ENCODE measurements around the gene RFX3.

Gene RFX3

DNA sequence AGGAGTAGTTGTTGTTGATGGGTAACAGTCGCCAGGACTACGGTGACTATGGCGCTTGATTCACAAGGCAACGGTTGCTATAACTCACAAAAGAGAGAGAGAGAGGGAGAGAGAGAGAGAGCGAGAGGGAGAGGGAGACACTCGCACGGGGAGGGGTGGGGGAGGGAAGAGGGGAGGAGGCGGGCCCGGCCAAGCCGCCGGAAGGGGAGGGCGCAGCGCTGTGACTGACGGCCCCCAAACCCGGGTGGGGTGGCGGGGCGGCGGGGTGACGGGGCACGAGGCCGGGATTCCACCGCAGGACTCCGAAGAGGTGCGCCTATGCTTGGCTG is at the start of gene RFX3:
Gene RFX3 (minus strand): TSS at position 166 of the 329 bp plus-strand sequence. CDS start 130,413 bp downstream, outside the sequence.
- H3K27ac ChIP-seq (ENCODE audit: low read length) = peak within 1 kb of the TSS; percentile 100
- H3K27me3 ChIP-seq (ENCODE audit: control insufficient read depth, insufficient read depth, low read length) = no peaks in the 10 kb centered on the region
- H3K4me1 ChIP-seq (ENCODE audit: control insufficient read depth, low read depth, low read length) = peaks cover 39% of the 10 kb centered on the region
- H3K4me3 ChIP-seq (ENCODE audit: low read length) = peak within 1 kb of the TSS; percentile 92
- peaks cover 3% of the 10 kb centered on the region for H3K36me3 ChIP-seq (ENCODE audit: control insufficient read depth, low read depth, low read length)
- H3K9me3 ChIP-seq (ENCODE audit: control insufficient read depth, low read depth, low read length) = no peaks in the 10 kb centered on the region
- H3K9ac ChIP-seq (ENCODE audit: low read length) = peak within 1 kb of the TSS; percentile 99

DNA sequence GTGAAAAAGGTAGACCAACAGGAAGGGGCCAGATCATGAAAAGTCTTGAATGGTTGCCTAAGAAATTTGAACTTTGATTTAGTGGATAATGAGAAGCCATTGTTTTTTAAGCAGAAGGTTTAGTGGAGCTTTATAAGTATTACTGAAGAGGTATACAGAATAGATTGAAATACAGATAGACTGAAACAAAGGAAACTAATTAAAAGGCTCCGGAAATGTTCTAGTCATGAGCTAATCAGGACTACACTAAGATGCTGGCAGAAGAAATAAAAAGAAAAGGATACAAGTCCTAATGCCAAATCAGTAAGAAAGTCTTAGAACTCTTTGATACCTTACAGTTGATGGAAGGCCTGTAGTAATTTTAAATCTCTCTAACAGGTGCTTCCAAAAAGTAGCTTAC is 45.7 kb upstream of the RFX3 start:
- no peaks in the 10 kb centered on the region for H3K27me3 ChIP-seq (ENCODE audit: control insufficient read depth, insufficient read depth, low read length)
- no peaks in the 10 kb centered on the region for H3K36me3 ChIP-seq (ENCODE audit: control insufficient read depth, low read depth, low read length)
- no peaks in the 10 kb centered on the region for H3K4me1 ChIP-seq (ENCODE audit: control insufficient read depth, low read depth, low read length)
- no peak overlapping the region for H3K27ac ChIP-seq (ENCODE audit: low read length)
- H3K9ac ChIP-seq (ENCODE audit: low read length) = no peak overlapping the region
- no peak overlapping the region for H3K4me3 ChIP-seq (ENCODE audit: low read length)
- no peaks in the 10 kb centered on the region for H3K9me3 ChIP-seq (ENCODE audit: control insufficient read depth, low read depth, low read length)

DNA sequence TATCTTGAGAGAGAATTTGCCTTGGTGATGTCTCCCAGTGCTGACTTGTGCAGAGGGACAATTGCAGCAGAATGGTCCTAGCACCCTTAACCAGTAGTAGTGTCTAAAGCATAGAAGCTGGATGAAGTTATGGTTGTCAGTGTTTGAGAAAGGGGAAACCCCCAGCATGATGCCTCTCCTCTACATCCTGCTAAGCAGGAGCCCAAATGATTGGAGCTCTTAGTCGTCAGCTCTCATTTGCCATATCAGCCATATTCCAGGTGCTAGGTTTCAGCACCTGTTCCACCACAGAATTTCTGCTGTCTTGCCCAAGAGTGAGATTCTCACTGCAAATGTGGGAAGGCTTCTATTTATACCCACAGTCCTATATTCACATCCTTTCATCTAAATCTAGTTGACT is 43.7 kb upstream of the RFX3 start:
- Histone ChIP-seq H3K9ac (ENCODE audit: low read length) (no peak overlapping the region), H3K9me3 (ENCODE audit: control insufficient read depth, low read depth, low read length) (no peaks in the 10 kb centered on the region), H3K4me3 (ENCODE audit: low read length) (no peak overlapping the region), H3K27ac (ENCODE audit: low read length) (no peak overlapping the region), H3K27me3 (ENCODE audit: control insufficient read depth, insufficient read depth, low read length) (no peaks in the 10 kb centered on the region), H3K36me3 (ENCODE audit: control insufficient read depth, low read depth, low read length) (no peaks in the 10 kb centered on the region), H3K4me1 (ENCODE audit: control insufficient read depth, low read depth, low read length) (no peaks in the 10 kb centered on the region)

DNA sequence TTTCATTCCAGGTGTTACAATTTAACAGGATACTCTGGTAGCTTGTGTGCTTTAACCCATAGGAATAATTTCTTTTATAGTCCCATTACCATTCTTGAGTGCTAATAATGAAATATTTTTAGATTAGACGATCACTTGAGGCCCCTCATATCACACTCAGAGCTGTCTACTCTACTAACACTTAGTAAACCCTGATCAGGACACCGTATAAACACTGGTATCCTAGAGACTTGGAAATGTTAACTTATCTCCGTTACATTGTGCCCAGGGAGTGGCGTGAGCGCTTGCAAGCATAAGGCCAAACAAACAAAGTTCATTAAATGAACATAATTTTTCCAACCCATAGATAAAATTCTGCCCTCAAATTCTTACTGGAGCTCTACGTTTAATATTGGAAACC is 42.2 kb upstream of the RFX3 start:
- Histone ChIP-seq H3K27ac (ENCODE audit: low read length) (no peak overlapping the region), H3K27me3 (ENCODE audit: control insufficient read depth, insufficient read depth, low read length) (no peaks in the 10 kb centered on the region), H3K9me3 (ENCODE audit: control insufficient read depth, low read depth, low read length) (no peaks in the 10 kb centered on the region), H3K4me1 (ENCODE audit: control insufficient read depth, low read depth, low read length) (no peaks in the 10 kb centered on the region), H3K4me3 (ENCODE audit: low read length) (no peak overlapping the region), H3K36me3 (ENCODE audit: control insufficient read depth, low read depth, low read length) (no peaks in the 10 kb centered on the region), H3K9ac (ENCODE audit: low read length) (no peak overlapping the region)

- Histone ChIP-seq H3K36me3 (ENCODE audit: control insufficient read depth, low read depth, low read length) (no peaks in the 10 kb centered on the region), H3K27me3 (ENCODE audit: control insufficient read depth, insufficient read depth, low read length) (no peaks in the 10 kb centered on the region), H3K9me3 (ENCODE audit: control insufficient read depth, low read depth, low read length) (no peaks in the 10 kb centered on the region), H3K4me1 (ENCODE audit: control insufficient read depth, low read depth, low read length) (no peaks in the 10 kb centered on the region), H3K4me3 (ENCODE audit: low read length) (no peak overlapping the region), H3K9ac (ENCODE audit: low read length) (no peak overlapping the region), H3K27ac (ENCODE audit: low read length) (no peak overlapping the region)
Measured at GRCh38 chr9:3553076-3553765, 27.4 kb upstream of the RFX3 start.

DNA sequence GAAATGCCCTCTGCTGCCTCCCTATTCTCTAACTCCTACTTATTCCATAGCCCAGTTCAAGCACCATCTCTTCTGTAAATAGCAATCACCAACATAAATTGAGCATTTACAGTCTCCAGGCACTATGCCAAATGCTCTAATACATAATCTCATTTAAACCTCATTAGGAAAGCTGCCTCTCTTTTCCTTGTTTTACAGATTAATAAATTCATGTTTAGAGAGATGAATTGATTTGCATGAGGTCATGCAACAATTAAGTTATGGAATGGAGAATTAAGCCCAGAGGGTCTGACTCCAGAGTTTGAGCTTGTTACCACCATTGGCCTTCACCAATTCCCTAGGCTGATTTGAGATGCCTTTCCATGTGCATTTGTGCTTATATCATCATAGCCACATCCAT is 23.4 kb upstream of the RFX3 start:
- no peaks in the 10 kb centered on the region for H3K9me3 ChIP-seq (ENCODE audit: control insufficient read depth, low read depth, low read length)
- H3K9ac ChIP-seq (ENCODE audit: low read length) = no peak overlapping the region
- no peak overlapping the region for H3K4me3 ChIP-seq (ENCODE audit: low read length)
- H3K27ac ChIP-seq (ENCODE audit: low read length) = no peak overlapping the region
- no peaks in the 10 kb centered on the region for H3K27me3 ChIP-seq (ENCODE audit: control insufficient read depth, insufficient read depth, low read length)
- H3K36me3 ChIP-seq (ENCODE audit: control insufficient read depth, low read depth, low read length) = no peaks in the 10 kb centered on the region
- H3K4me1 ChIP-seq (ENCODE audit: control insufficient read depth, low read depth, low read length) = no peaks in the 10 kb centered on the region

DNA sequence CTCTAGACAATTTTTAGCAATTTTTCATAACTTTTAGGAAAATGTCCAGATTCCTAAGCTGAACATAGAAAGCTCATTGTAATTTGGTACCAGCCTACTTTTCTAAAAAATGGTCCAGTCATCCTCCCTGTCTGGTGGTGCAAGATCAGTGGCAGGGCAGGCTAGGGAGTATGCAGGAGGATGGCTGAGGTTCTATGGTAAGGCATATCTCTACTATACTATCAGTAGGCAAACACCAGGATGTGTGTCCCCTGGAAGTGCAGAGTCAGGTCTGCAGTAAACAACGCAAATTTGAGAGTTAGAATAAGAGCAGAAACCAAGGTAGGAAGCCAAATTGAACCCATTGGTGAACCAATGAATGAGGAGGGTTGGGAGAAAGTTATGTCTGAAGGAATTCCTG is 22.8 kb upstream of the RFX3 start:
- Histone ChIP-seq H3K27me3 (ENCODE audit: control insufficient read depth, insufficient read depth, low read length) (no peaks in the 10 kb centered on the region), H3K27ac (ENCODE audit: low read length) (no peak overlapping the region), H3K4me1 (ENCODE audit: control insufficient read depth, low read depth, low read length) (no peaks in the 10 kb centered on the region), H3K9ac (ENCODE audit: low read length) (no peak overlapping the region), H3K9me3 (ENCODE audit: control insufficient read depth, low read depth, low read length) (no peaks in the 10 kb centered on the region), H3K4me3 (ENCODE audit: low read length) (no peak overlapping the region), H3K36me3 (ENCODE audit: control insufficient read depth, low read depth, low read length) (no peaks in the 10 kb centered on the region)

GRCh38 chr9:3541206-3541605 is 15.4 kb upstream of the RFX3 start:
- Histone ChIP-seq H3K36me3 (ENCODE audit: control insufficient read depth, low read depth, low read length) (no peaks in the 10 kb centered on the region), H3K9me3 (ENCODE audit: control insufficient read depth, low read depth, low read length) (no peaks in the 10 kb centered on the region), H3K4me1 (ENCODE audit: control insufficient read depth, low read depth, low read length) (no peaks in the 10 kb centered on the region), H3K9ac (ENCODE audit: low read length) (no peak overlapping the region), H3K27ac (ENCODE audit: low read length) (no peak overlapping the region), H3K4me3 (ENCODE audit: low read length) (no peak overlapping the region), H3K27me3 (ENCODE audit: control insufficient read depth, insufficient read depth, low read length) (no peaks in the 10 kb centered on the region)

DNA sequence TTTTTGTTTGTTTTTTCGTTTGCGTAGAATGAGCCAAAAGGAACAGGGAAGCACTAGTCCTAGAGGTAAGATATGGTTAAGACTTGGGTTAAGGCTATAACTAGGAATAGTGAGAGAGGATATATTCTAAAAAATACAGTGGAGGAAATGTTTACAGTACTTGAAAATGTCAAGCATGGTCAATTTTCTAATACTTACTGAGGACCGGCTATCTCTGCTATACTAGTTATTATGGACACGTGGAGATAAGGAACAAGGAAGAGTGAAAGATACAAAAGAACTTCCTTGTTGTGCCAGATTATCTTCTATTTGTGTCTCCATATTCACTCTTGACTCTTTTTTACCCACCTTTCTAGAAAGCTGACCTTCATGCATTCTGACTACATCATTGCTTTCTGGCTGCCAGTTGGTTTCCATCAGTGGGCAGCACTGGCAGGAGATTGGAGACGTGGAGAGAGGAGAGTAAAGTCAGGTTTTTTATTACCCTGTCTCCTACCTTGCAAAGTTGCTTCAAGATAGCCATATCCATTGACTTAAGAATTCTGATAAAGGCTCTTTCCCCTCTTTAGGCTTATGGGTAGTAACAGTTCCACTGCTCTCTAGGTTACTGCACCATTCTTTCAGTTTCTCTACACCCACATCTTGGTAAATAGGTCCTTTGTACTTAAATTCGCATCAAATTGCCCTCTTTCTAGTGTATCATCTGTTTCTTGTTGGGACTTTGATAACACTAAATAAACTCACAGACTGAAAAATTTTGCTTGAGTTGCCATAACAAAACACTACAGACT is 9.0 kb upstream of the RFX3 start:
- H3K9ac ChIP-seq (ENCODE audit: low read length) = no peak overlapping the region
- no peaks in the 10 kb centered on the region for H3K27me3 ChIP-seq (ENCODE audit: control insufficient read depth, insufficient read depth, low read length)
- H3K27ac ChIP-seq (ENCODE audit: low read length) = no peak overlapping the region
- H3K9me3 ChIP-seq (ENCODE audit: control insufficient read depth, low read depth, low read length) = no peaks in the 10 kb centered on the region
- H3K4me3 ChIP-seq (ENCODE audit: low read length) = no peak overlapping the region
- no peaks in the 10 kb centered on the region for H3K4me1 ChIP-seq (ENCODE audit: control insufficient read depth, low read depth, low read length)
- peaks cover 4% of the 10 kb centered on the region for H3K36me3 ChIP-seq (ENCODE audit: control insufficient read depth, low read depth, low read length)

DNA sequence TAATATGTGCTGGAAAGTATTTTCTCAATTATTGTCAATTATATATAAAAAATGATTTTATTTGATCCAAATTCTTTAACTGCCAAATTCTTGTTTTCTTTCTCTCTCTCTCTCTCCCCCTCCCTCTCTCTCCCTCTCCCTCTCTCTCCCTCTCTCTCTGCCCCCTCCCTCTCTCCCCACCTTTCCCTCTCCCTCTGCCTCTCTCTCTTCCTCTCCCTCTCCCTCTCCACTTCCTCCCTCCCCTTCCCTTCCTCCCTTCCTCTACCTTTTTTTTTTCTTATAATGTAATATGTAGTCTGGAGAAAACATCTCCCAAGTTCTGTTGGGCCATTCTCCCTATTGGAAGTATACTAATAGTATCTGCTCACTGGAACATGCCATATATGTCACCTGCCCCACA is 6.4 kb upstream of the RFX3 start:
- Histone ChIP-seq H3K4me1 (ENCODE audit: control insufficient read depth, low read depth, low read length) (peaks cover 20% of the 10 kb centered on the region), H3K27ac (ENCODE audit: low read length) (no peak overlapping the region), H3K27me3 (ENCODE audit: control insufficient read depth, insufficient read depth, low read length) (no peaks in the 10 kb centered on the region), H3K9me3 (ENCODE audit: control insufficient read depth, low read depth, low read length) (no peaks in the 10 kb centered on the region), H3K4me3 (ENCODE audit: low read length) (no peak overlapping the region), H3K36me3 (ENCODE audit: control insufficient read depth, low read depth, low read length) (peaks cover 4% of the 10 kb centered on the region), H3K9ac (ENCODE audit: low read length) (no peak overlapping the region)

DNA sequence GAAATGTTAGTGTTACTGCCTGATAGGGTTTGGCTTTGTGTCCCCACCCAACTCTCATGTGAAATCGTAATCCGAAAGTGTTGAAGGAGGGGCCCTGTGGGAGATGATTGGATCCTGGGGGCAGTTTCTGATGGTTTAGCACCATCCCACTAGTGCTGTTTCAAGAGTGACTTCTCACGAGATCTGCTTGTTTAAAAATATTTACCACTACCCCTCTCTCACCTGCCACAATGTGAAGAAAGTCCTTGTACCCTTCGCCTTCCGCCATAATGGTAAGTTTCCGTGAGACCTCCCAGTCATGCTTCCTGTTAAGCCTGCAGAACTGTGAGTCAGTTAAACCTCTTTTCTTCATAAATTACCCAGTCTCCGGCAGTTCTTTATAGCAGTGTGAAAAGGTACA is 2.6 kb upstream of the RFX3 start:
- no peak overlapping the region for H3K27ac ChIP-seq (ENCODE audit: low read length)
- H3K9me3 ChIP-seq (ENCODE audit: control insufficient read depth, low read depth, low read length) = no peaks in the 10 kb centered on the region
- H3K36me3 ChIP-seq (ENCODE audit: control insufficient read depth, low read depth, low read length) = peaks cover 4% of the 10 kb centered on the region
- peaks cover 29% of the 10 kb centered on the region for H3K4me1 ChIP-seq (ENCODE audit: control insufficient read depth, low read depth, low read length)
- H3K9ac ChIP-seq (ENCODE audit: low read length) = peak overlapping the region; percentile 17
- no peaks in the 10 kb centered on the region for H3K27me3 ChIP-seq (ENCODE audit: control insufficient read depth, insufficient read depth, low read length)
- H3K4me3 ChIP-seq (ENCODE audit: low read length) = peak overlapping the region; percentile 92

Data from iPS-18a (cell line).